Measurements from ENCODE around the gene UCK2. TPM values are rescaled to one million over a fixed set of nuclear protein-coding genes. Genes with fewer than 3 reads are reported as not detected.

UCK2 gene
- total and polyA plus RNA-seq, 2 of the 8 experiments (the other 6 are each of a cell fraction or from before 2014, with no cell fraction given), result 103 to 109 TPM

DNA sequence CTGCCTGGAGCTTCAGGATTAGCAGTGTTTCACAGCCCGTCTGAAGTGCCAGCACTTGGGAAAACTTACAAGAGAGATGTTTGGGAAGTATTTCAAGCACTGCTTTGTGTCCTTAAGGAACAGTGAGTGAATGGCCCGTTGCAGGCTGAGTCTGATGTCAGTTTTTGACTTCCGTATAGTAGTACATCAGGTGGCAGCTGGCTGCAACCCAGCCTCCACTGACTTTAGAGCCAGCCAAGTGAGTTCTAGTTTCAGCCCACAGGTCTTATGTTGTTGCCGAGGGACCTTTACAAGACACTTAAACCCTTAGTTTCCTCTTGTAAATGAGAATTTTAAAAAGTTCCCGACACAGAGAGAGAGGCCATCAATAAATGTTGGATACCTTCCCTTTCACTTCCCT lies 35.0 kb downstream of the UCK2 start:
- no peak overlapping the region for H3K27ac ChIP-seq (ENCODE audit: low read depth, low read length)
- no peak overlapping the region for H3K4ac ChIP-seq (replicated peaks; ENCODE audit: insufficient read length, low read depth, low read length)
- H2BK12ac ChIP-seq (ENCODE audit: low read depth, low read length), result no peak overlapping the region
- H2AFZ ChIP-seq (ENCODE audit: low read length), result no peak overlapping the region
- H2BK20ac ChIP-seq (ENCODE audit: low read length), result no peak overlapping the region
- no peak overlapping the region for H4K5ac ChIP-seq (ENCODE audit: insufficient read length, low read depth, low read length)
- peaks cover 37% of the 10 kb centered on the region for H3K79me1 ChIP-seq (ENCODE audit: low read depth, low read length)
- DNase-seq (ENCODE audit: low read depth in 1 of 2, low spot score in 2 of 2) (no peak), FAIRE-seq (no peak)
- H3K23ac ChIP-seq (ENCODE audit: insufficient read length), result no peak overlapping the region
- no peaks in the 10 kb centered on the region; a peak in 3 of 8 replicates for H3K36me3 ChIP-seq (ENCODE audit: control insufficient read depth in 2 of 4, insufficient read depth in 4 of 4, low read length in 3 of 4)
- no peak overlapping the region for H2BK5ac ChIP-seq (ENCODE audit: low read depth, low read length)
- H4K91ac ChIP-seq (replicated peaks; ENCODE audit: insufficient read length, low read length), result no peak overlapping the region
- H4K20me1 ChIP-seq (replicated peaks in 1 of 2; ENCODE audit: control insufficient read depth in 1 of 2, insufficient read depth in 2 of 2, low read length in 2 of 2), result peaks cover 36 to 45% of the 10 kb centered on the region in 2 experiments
- no peak overlapping the region for H3K4me2 ChIP-seq (ENCODE audit: insufficient read depth in 1 of 2, low read depth in 2 of 2, low read length in 2 of 2)
- no peak overlapping the region for H3K14ac ChIP-seq (ENCODE audit: insufficient read length)
- peaks cover 48 to 97% of the 10 kb centered on the region in 2 experiments for H3K79me2 ChIP-seq (ENCODE audit: control insufficient read depth in 1 of 2, insufficient read depth in 2 of 2, low read length in 2 of 2)
- no peak overlapping the region for H2AK5ac ChIP-seq (ENCODE audit: low read depth, low read length)
- H2BK15ac ChIP-seq (ENCODE audit: low read length), result no peak overlapping the region
- H3K23me2 ChIP-seq (ENCODE audit: low read depth, low read length), result no peaks in the 10 kb centered on the region
- WGBS, 2 experiments (ENCODE audit: extremely low coverage in 1 of 2, insufficient coverage in 1 of 2, insufficient read length in 1 of 2, insufficient replicate concordance in 2 of 2, low coverage in 1 of 2, low lambda C conversion rate in 2 of 2, missing lambda C conversion rate in 1 of 2), result 91% methylated on average over 5 of the region's 5 CpGs; no CpG with 5 or more reads in 1 of the 2 experiments
- H3K56ac ChIP-seq (replicated peaks; ENCODE audit: insufficient read length, low read depth, low read length), result no peak overlapping the region
- no peaks in the 10 kb centered on the region for H3K9me3 ChIP-seq (ENCODE audit: insufficient read depth in 2 of 2, low read depth in 1 of 2, low read length in 1 of 2)
- H3K18ac ChIP-seq (ENCODE audit: extremely low read depth, low read length), result no peak overlapping the region
- H3K27me3 ChIP-seq (replicated peaks in 1 of 4; ENCODE audit: control insufficient read depth in 3 of 4, extremely low read depth in 1 of 4, insufficient read depth in 3 of 4, low read length in 3 of 4), result no peaks in the 10 kb centered on the region
- no peak overlapping the region for H2BK120ac ChIP-seq (replicated peaks; ENCODE audit: low read depth, low read length)
- H3K4me3 ChIP-seq (ENCODE audit: extremely low read depth in 1 of 4, insufficient read depth in 2 of 4, low read depth in 3 of 4, low read length in 4 of 4), result no peak overlapping the region
- CTCF ChIA-PET (ENCODE audit: partially characterized antibody), result interaction anchor here (1.0 to 4.5 kb wide), 3 partner anchors 10 to 38 kb away, joined by 3 to 25 read pairs (median 4); no protein-coding TSS in a partner anchor
- H3K9ac ChIP-seq (replicated peaks in 1 of 4; ENCODE audit: extremely low read depth in 1 of 4, low read depth in 3 of 4, low read length in 3 of 4), result no peak overlapping the region
- H4K8ac ChIP-seq (ENCODE audit: extremely low read depth, insufficient read depth, low read length), result no peak overlapping the region
- POLR2A ChIA-PET (ENCODE audit: partially characterized antibody), result interaction anchor here (1.0 to 1.6 kb wide), 2 partner anchors 9 to 33 kb away, joined by 3 to 5 read pairs; no protein-coding TSS in a partner anchor
- peaks cover 0 to 11% (median 8%) of the 10 kb centered on the region in 4 experiments; a peak in 6 of 7 replicates for H3K4me1 ChIP-seq (replicated peaks in 1 of 4; ENCODE audit: control insufficient read depth in 3 of 4, insufficient read depth in 4 of 4, low read length in 3 of 4)
- TF ChIP-seq TAF7 (optimal IDR thresholded peaks at IDR 0.05; ENCODE audit: borderline replicate concordance, low read depth, low read length), result no peak
- TF ChIP-seq PHF8 (conservative IDR thresholded peaks at IDR 0.05; ENCODE audit: low read depth, low read length), result no peak
- TF ChIP-seq SP4 (IDR thresholded peaks at IDR 0.05; ENCODE audit: low read length), result no peak
- no peak for TF ChIP-seq TEAD4 (IDR thresholded peaks at IDR 0.05; ENCODE audit: low read depth, low read length)
- TF ChIP-seq, protein P1, sequence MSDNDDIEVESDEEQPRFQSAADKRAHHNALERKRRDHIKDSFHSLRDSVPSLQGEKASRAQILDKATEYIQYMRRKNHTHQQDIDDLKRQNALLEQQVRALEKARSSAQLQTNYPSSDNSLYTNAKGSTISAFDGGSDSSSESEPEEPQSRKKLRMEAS (IDR thresholded peaks at IDR 0.05), result no peak
- no peak for TF ChIP-seq SIX5 (IDR thresholded peaks at IDR 0.05; ENCODE audit: low read depth, low read length)
- no peak for TF ChIP-seq EZH2 (IDR thresholded peaks at IDR 0.05; ENCODE audit: low read depth, low read length, severe bottlenecking)
- no peak for TF ChIP-seq YY1 (IDR thresholded peaks at IDR 0.05; ENCODE audit: low read depth, low read length)
- no peak for TF ChIP-seq JUND (IDR thresholded peaks at IDR 0.05; ENCODE audit: low read length)
- TF ChIP-seq TAF1 (IDR thresholded peaks at IDR 0.05; ENCODE audit: low read depth, low read length), result no peak
- no peak for TF ChIP-seq BRCA1 (IDR thresholded peaks at IDR 0.05; ENCODE audit: low read depth, low read length)
- TF ChIP-seq HDAC6 (IDR thresholded peaks at IDR 0.05; ENCODE audit: low read depth, low read length), result no peak
- no peak for TF ChIP-seq SIN3A (conservative IDR thresholded peaks at IDR 0.05 in 1 of 2, IDR thresholded peaks at IDR 0.05 in 1 of 2; ENCODE audit: low read depth in 1 of 2, low read length in 2 of 2)

Data from H1 (cell line).